Smooth muscle cell (in vitro differentiated cells): ENCODE data around the gene SHC1. TPM values are rescaled to one million over a fixed set of nuclear protein-coding genes. Genes with fewer than 3 reads are reported as not detected.
A peak's percentile ranks its signal among the peaks of the same experiment; 100 is the strongest.

ENCODE experiments used
- DNase-seq: peaks from one replicate; lab custom pipeline; 2025; ENCODE audit not compliant: unreplicated experiment; lab: John Stamatoyannopoulos, UW
- H2AFZ ChIP-seq: fragments of 200-600 bp; sonication (generic); 2 replicates; pipeline ENCODE4 v1.6.0; 2016; ENCODE audit warnings: antibody characterized with exemption, low read depth, mild to moderate bottlenecking
- H3F3A ChIP-seq: fragments of 200-600 bp; sonication (generic); 2 replicates; pipeline ENCODE4 v1.6.0; 2017; ENCODE audit warnings: antibody characterized with exemption, low read depth
- H3K27ac ChIP-seq: fragments of 200-600 bp; sonication (generic); 2 replicates; pipeline ENCODE4 v1.5.1; 2016; ENCODE audit warnings: low read depth, mild to moderate bottlenecking
- H3K27me3 ChIP-seq: fragments of 200-600 bp; sonication (generic); 2 replicates; pipeline ENCODE4 v1.6.1; 2016; ENCODE audit warnings: low read depth, mild to moderate bottlenecking
- H3K36me3 ChIP-seq: fragments of 200-600 bp; sonication (generic); 2 replicates; pipeline ENCODE4 v1.5.1; 2016; ENCODE audit warnings: low read depth
- H3K4me1 ChIP-seq: fragments of 200-600 bp; sonication (generic); 2 replicates; pipeline ENCODE4 v1.5.1; 2016; ENCODE audit warnings: low read depth
- H3K4me2 ChIP-seq: fragments of 200-600 bp; sonication (generic); 2 replicates; pipeline ENCODE4 v1.6.0; 2016; ENCODE audit warnings: mild to moderate bottlenecking
- H3K4me3 ChIP-seq: fragments of 200-600 bp; sonication (generic); 2 replicates; pipeline ENCODE4 v1.5.1; 2016; ENCODE audit warnings: mild to moderate bottlenecking
- H3K79me2 ChIP-seq: fragments of 200-600 bp; sonication (generic); 2 replicates; pipeline ENCODE4 v1.6.0; 2016; ENCODE audit warnings: low read depth, mild to moderate bottlenecking
- H3K9ac ChIP-seq: fragments of 200-600 bp; sonication (generic); 2 replicates; pipeline ENCODE4 v1.6.0; 2016; ENCODE audit warnings: low read depth
- H3K9me3 ChIP-seq: fragments of 200-600 bp; sonication (generic); replicated peaks from 2 replicates; pipeline ENCODE4 v1.5.1; 2016; ENCODE audit warnings: low read depth
- H4K20me1 ChIP-seq: fragments of 200-600 bp; sonication (generic); 2 replicates; pipeline ENCODE4 v1.6.0; 2016; ENCODE audit warnings: low read depth
- CTCF ChIP-seq: fragments of 200-600 bp; sonication (generic); IDR thresholded peaks from 2 replicates; pipeline ENCODE4 v1.5.1; 2017; ENCODE audit warnings: borderline replicate concordance, mild to moderate bottlenecking, antibody characterized with exemption; ENCODE audit not compliant: insufficient read depth, poor library complexity, severe bottlenecking
- WGBS: methylation state at CpG from one replicate; pipeline ENCODE4 v1.1.7; 2016; ENCODE audit warnings: low lambda C conversion rate; 5-methylcytosine and 5-hydroxymethylcytosine counted together
- polyA plus RNA-seq: library from polyadenylated mRNA; unstranded; fragments of >200 nt; fragmentation: Nextera tagmentation; extraction: Ambion mirVana; gene quantifications from 2 replicates; pipeline ENCODE4 v1.2.1, GENCODE V29; 2016
- total RNA-seq: library from RNA; depleted of rRNA; stranded (reverse); fragments of >200 nt; gene quantifications from 2 replicates; pipeline ENCODE4 v1.2.3, GENCODE V29; 2014

Gene SHC1
- total and polyA plus RNA-seq, 2 experiments from 2014 or later, result 207 to 249 TPM

- peak overlapping the region; percentile 95 for H3K27ac ChIP-seq
- peaks cover 23% of the 10 kb centered on the region for H3K79me2 ChIP-seq
- peaks cover 16% of the 10 kb centered on the region for H3K4me1 ChIP-seq
- H4K20me1 ChIP-seq, result no peaks in the 10 kb centered on the region
- peak overlapping the region; percentile 73 for H3K4me3 ChIP-seq
- peak overlapping the region; percentile 84 for H3K9ac ChIP-seq
- H2AFZ ChIP-seq, result no peak overlapping the region
- WGBS, result under 1% methylated on average over 41 of the region's 50 CpGs
- peak; percentile 6 for TF ChIP-seq CTCF
- H3F3A ChIP-seq, result peaks cover 10% of the 10 kb centered on the region
- H3K4me2 ChIP-seq, result peak overlapping the region; percentile 86
- no peaks in the 10 kb centered on the region for H3K36me3 ChIP-seq
- H3K27me3 ChIP-seq, result no peaks in the 10 kb centered on the region
- H3K9me3 ChIP-seq, result no peaks in the 10 kb centered on the region
- peak; percentile 49 for DNase-seq
Observed at GRCh38 chr1:154999571-155000410, 29.2 kb upstream of the SHC1 start.

GRCh38 chr1:154998818-154999570 lies 28.4 kb upstream of the SHC1 start:
- no peak overlapping the region for H3K27ac ChIP-seq
- H3K4me1 ChIP-seq, result peaks cover 8% of the 10 kb centered on the region
- WGBS, result 21% methylated on average over 40 of the region's 40 CpGs
- peak overlapping the region; percentile 73 for H3K4me3 ChIP-seq
- H3K79me2 ChIP-seq, result peaks cover 15% of the 10 kb centered on the region
- TF ChIP-seq CTCF, result peak; percentile 88
- H3F3A ChIP-seq, result peaks cover 10% of the 10 kb centered on the region
- no peaks in the 10 kb centered on the region for H3K9me3 ChIP-seq
- peak overlapping the region; percentile 86 for H3K4me2 ChIP-seq
- DNase-seq, result no peak
- H3K36me3 ChIP-seq, result no peaks in the 10 kb centered on the region
- H3K27me3 ChIP-seq, result no peaks in the 10 kb centered on the region
- no peaks in the 10 kb centered on the region for H4K20me1 ChIP-seq
- H3K9ac ChIP-seq, result no peak overlapping the region
- no peak overlapping the region for H2AFZ ChIP-seq

- Histone ChIP-seq H3F3A (peaks cover 10% of the 10 kb centered on the region), H3K27ac (no peak overlapping the region), H4K20me1 (no peaks in the 10 kb centered on the region), H3K79me2 (peaks cover 8% of the 10 kb centered on the region), H3K36me3 (no peaks in the 10 kb centered on the region), H2AFZ (no peak overlapping the region), H3K4me3 (no peak overlapping the region), H3K4me1 (peaks cover 8% of the 10 kb centered on the region), H3K27me3 (no peaks in the 10 kb centered on the region), H3K9ac (no peak overlapping the region), H3K4me2 (no peak overlapping the region), H3K9me3 (no peaks in the 10 kb centered on the region)
- no peak for DNase-seq
- TF ChIP-seq CTCF, result no peak
- 94% methylated on average over 16 of the region's 16 CpGs for WGBS
Observed at GRCh38 chr1:154998201-154998780, 27.7 kb upstream of the SHC1 start.
